Measurements from ENCODE around the gene BRIP1.

Gene BRIP1

GRCh38 chr17:61847659-61848058, 15.7 kb downstream of the BRIP1 start:
- Mint-ChIP-seq H3K27me3 (no peaks in the 10 kb centered on the region), H3K36me3 (ENCODE audit: low read depth) (peaks cover 61% of the 10 kb centered on the region), H3K9me3 (no peaks in the 10 kb centered on the region), H3K4me3 (no peak overlapping the region), H3K27ac (no peak overlapping the region), H3K4me1 (ENCODE audit: low read depth) (no peaks in the 10 kb centered on the region)
- no peak for DNase-seq

GRCh38 chr17:61846761-61847375, 16.5 kb downstream of the BRIP1 start:
- Mint-ChIP-seq H3K27ac (no peak overlapping the region), H3K4me1 (ENCODE audit: low read depth) (no peaks in the 10 kb centered on the region), H3K36me3 (ENCODE audit: low read depth) (peaks cover 54% of the 10 kb centered on the region), H3K27me3 (no peaks in the 10 kb centered on the region), H3K9me3 (no peaks in the 10 kb centered on the region), H3K4me3 (no peak overlapping the region)
- no peak for DNase-seq

GRCh38 chr17:61846088-61846487, 17.2 kb downstream of the BRIP1 start:
- H3K27me3 Mint-ChIP-seq: no peaks in the 10 kb centered on the region
- H3K4me1 Mint-ChIP-seq (ENCODE audit: low read depth): no peaks in the 10 kb centered on the region
- H3K9me3 Mint-ChIP-seq: no peaks in the 10 kb centered on the region
- peaks cover 54% of the 10 kb centered on the region for H3K36me3 Mint-ChIP-seq (ENCODE audit: low read depth)
- H3K27ac Mint-ChIP-seq: no peak overlapping the region
- DNase-seq: no peak
- H3K4me3 Mint-ChIP-seq: no peak overlapping the region

- H3K27ac Mint-ChIP-seq: no peak overlapping the region
- no peak overlapping the region for H3K4me3 Mint-ChIP-seq
- no peaks in the 10 kb centered on the region for H3K4me1 Mint-ChIP-seq (ENCODE audit: low read depth)
- H3K9me3 Mint-ChIP-seq: no peaks in the 10 kb centered on the region
- H3K36me3 Mint-ChIP-seq (ENCODE audit: low read depth): peaks cover 43% of the 10 kb centered on the region
- no peak for DNase-seq
- H3K27me3 Mint-ChIP-seq: no peaks in the 10 kb centered on the region
Measured at GRCh38 chr17:61843435-61843834, 19.9 kb downstream of the BRIP1 start.

GRCh38 chr17:61842899-61843298, 20.4 kb downstream of the BRIP1 start:
- Mint-ChIP-seq H3K27me3 (no peaks in the 10 kb centered on the region), H3K27ac (no peak overlapping the region), H3K4me1 (ENCODE audit: low read depth) (no peaks in the 10 kb centered on the region), H3K4me3 (no peak overlapping the region), H3K36me3 (ENCODE audit: low read depth) (peaks cover 43% of the 10 kb centered on the region), H3K9me3 (no peaks in the 10 kb centered on the region)
- no peak for DNase-seq

- Mint-ChIP-seq H3K4me1 (ENCODE audit: low read depth) (no peaks in the 10 kb centered on the region), H3K27me3 (no peaks in the 10 kb centered on the region), H3K36me3 (ENCODE audit: low read depth) (peaks cover 18% of the 10 kb centered on the region), H3K27ac (no peak overlapping the region), H3K4me3 (no peak overlapping the region), H3K9me3 (no peaks in the 10 kb centered on the region)
- DNase-seq: no peak
Measured at GRCh38 chr17:61839300-61839786, 24.0 kb downstream of the BRIP1 start.

GRCh38 chr17:61837175-61838051, 25.9 kb downstream of the BRIP1 start:
- H3K4me1 Mint-ChIP-seq (ENCODE audit: low read depth): no peaks in the 10 kb centered on the region
- no peak overlapping the region for H3K27ac Mint-ChIP-seq
- H3K4me3 Mint-ChIP-seq: no peak overlapping the region
- H3K36me3 Mint-ChIP-seq (ENCODE audit: low read depth): peaks cover 8% of the 10 kb centered on the region
- peak; percentile 55 for DNase-seq
- H3K9me3 Mint-ChIP-seq: no peaks in the 10 kb centered on the region
- H3K27me3 Mint-ChIP-seq: no peaks in the 10 kb centered on the region

- H3K36me3 Mint-ChIP-seq (ENCODE audit: low read depth): peaks cover 5% of the 10 kb centered on the region
- no peaks in the 10 kb centered on the region for H3K27me3 Mint-ChIP-seq
- DNase-seq: no peak
- no peaks in the 10 kb centered on the region for H3K9me3 Mint-ChIP-seq
- no peaks in the 10 kb centered on the region for H3K4me1 Mint-ChIP-seq (ENCODE audit: low read depth)
- no peak overlapping the region for H3K27ac Mint-ChIP-seq
- H3K4me3 Mint-ChIP-seq: no peak overlapping the region
Measured at GRCh38 chr17:61836266-61837174, 26.8 kb downstream of the BRIP1 start.

GRCh38 chr17:61835606-61836005, 27.7 kb downstream of the BRIP1 start:
- H3K27me3 Mint-ChIP-seq: no peaks in the 10 kb centered on the region
- no peaks in the 10 kb centered on the region for H3K9me3 Mint-ChIP-seq
- no peak for DNase-seq
- no peaks in the 10 kb centered on the region for H3K4me1 Mint-ChIP-seq (ENCODE audit: low read depth)
- no peak overlapping the region for H3K4me3 Mint-ChIP-seq
- no peaks in the 10 kb centered on the region for H3K36me3 Mint-ChIP-seq (ENCODE audit: low read depth)
- H3K27ac Mint-ChIP-seq: no peak overlapping the region

GRCh38 chr17:61834610-61835009, 28.7 kb downstream of the BRIP1 start:
- Mint-ChIP-seq H3K4me1 (ENCODE audit: low read depth) (no peaks in the 10 kb centered on the region), H3K27me3 (no peaks in the 10 kb centered on the region), H3K9me3 (no peaks in the 10 kb centered on the region), H3K27ac (no peak overlapping the region), H3K4me3 (no peak overlapping the region), H3K36me3 (ENCODE audit: low read depth) (peaks cover under 1% of the 10 kb centered on the region)
- DNase-seq: no peak

GRCh38 chr17:61833536-61834193, 29.7 kb downstream of the BRIP1 start:
- Mint-ChIP-seq H3K4me3 (no peak overlapping the region), H3K9me3 (no peaks in the 10 kb centered on the region), H3K27ac (no peak overlapping the region), H3K27me3 (no peaks in the 10 kb centered on the region), H3K4me1 (ENCODE audit: low read depth) (no peaks in the 10 kb centered on the region), H3K36me3 (ENCODE audit: low read depth) (peaks cover 1% of the 10 kb centered on the region)
- DNase-seq: no peak

- H3K27me3 Mint-ChIP-seq: no peaks in the 10 kb centered on the region
- H3K4me3 Mint-ChIP-seq: no peak overlapping the region
- H3K4me1 Mint-ChIP-seq (ENCODE audit: low read depth): no peaks in the 10 kb centered on the region
- peaks cover 9% of the 10 kb centered on the region for H3K36me3 Mint-ChIP-seq (ENCODE audit: low read depth)
- H3K27ac Mint-ChIP-seq: no peak overlapping the region
- no peak for DNase-seq
- H3K9me3 Mint-ChIP-seq: no peaks in the 10 kb centered on the region
Measured at GRCh38 chr17:61832463-61832862, 30.9 kb downstream of the BRIP1 start.

GRCh38 chr17:61831099-61831498, 32.2 kb downstream of the BRIP1 start:
- Mint-ChIP-seq H3K36me3 (ENCODE audit: low read depth) (peaks cover 18% of the 10 kb centered on the region), H3K27me3 (no peaks in the 10 kb centered on the region), H3K4me3 (no peak overlapping the region), H3K27ac (no peak overlapping the region), H3K4me1 (ENCODE audit: low read depth) (no peaks in the 10 kb centered on the region), H3K9me3 (no peaks in the 10 kb centered on the region)
- no peak for DNase-seq

GRCh38 chr17:61828694-61829093, 34.6 kb downstream of the BRIP1 start:
- no peak overlapping the region for H3K27ac Mint-ChIP-seq
- peaks cover 25% of the 10 kb centered on the region for H3K36me3 Mint-ChIP-seq (ENCODE audit: low read depth)
- no peaks in the 10 kb centered on the region for H3K9me3 Mint-ChIP-seq
- no peak overlapping the region for H3K4me3 Mint-ChIP-seq
- H3K27me3 Mint-ChIP-seq: no peaks in the 10 kb centered on the region
- H3K4me1 Mint-ChIP-seq (ENCODE audit: low read depth): no peaks in the 10 kb centered on the region
- no peak for DNase-seq

Data from activated T-cell treated with anti-CD3 and anti-CD28 coated beads, Interleukin-2, amount 50 U/mL, for 24 hours (primary cell).